H9 (cell line): ENCODE measurements around the gene MCU. TPM values are rescaled to one million over a fixed set of nuclear protein-coding genes. Genes with fewer than 3 reads are reported as not detected.

Source experiments
- DNase-seq: peaks from one replicate; pipeline ENCODE4 v3.0.0-alpha.2; 2017
- H2AFZ ChIP-seq: one replicate; pipeline ENCODE4 v1.6.1; 2013; ENCODE audit warnings: mild to moderate bottlenecking, low read length, control low read depth, moderate library complexity
- H2AK5ac ChIP-seq: 2 replicates; pipeline ENCODE4 v1.6.1; 2013; ENCODE audit warnings: low read length, control low read depth, mixed read lengths; ENCODE audit not compliant: insufficient read length
- H2BK120ac ChIP-seq: one replicate; pipeline ENCODE4 v1.6.1; 2013; ENCODE audit warnings: low read depth, mild to moderate bottlenecking, low read length, control low read depth, inconsistent platforms; ENCODE audit not compliant: poor library complexity, severe bottlenecking
- H2BK12ac ChIP-seq: 2 replicates; pipeline ENCODE4 v1.6.1; 2013; ENCODE audit warnings: low read length, control low read depth, mixed read lengths, low read depth; ENCODE audit not compliant: insufficient read length
- H2BK15ac ChIP-seq: 2 replicates; pipeline ENCODE4 v1.6.1; 2013; ENCODE audit warnings: low read depth, low read length, control low read depth
- H2BK20ac ChIP-seq: one replicate; pipeline ENCODE4 v1.6.1; 2013; ENCODE audit warnings: low read depth, mild to moderate bottlenecking, low read length, control low read depth, inconsistent platforms; ENCODE audit not compliant: poor library complexity, severe bottlenecking
- H2BK5ac ChIP-seq: 2 replicates; pipeline ENCODE4 v1.6.1; 2013; ENCODE audit warnings: low read length, control low read depth, mixed read lengths; ENCODE audit not compliant: insufficient read length
- H3K14ac ChIP-seq: 2 replicates; pipeline ENCODE4 v1.6.1; 2013; ENCODE audit warnings: low read length, control low read depth; ENCODE audit not compliant: insufficient read depth
- H3K18ac ChIP-seq: 2 replicates; pipeline ENCODE4 v1.6.1; 2013; ENCODE audit warnings: low read depth, mild to moderate bottlenecking, mixed read lengths, low read length, control low read depth; ENCODE audit not compliant: insufficient read length
- H3K23ac ChIP-seq: 2 replicates; pipeline ENCODE4 v1.6.1; 2013; ENCODE audit warnings: low read length, control low read depth, mixed read lengths, low read depth; ENCODE audit not compliant: insufficient read length
- H3K23me2 ChIP-seq: 2 replicates; pipeline ENCODE4 v1.6.1; 2013; ENCODE audit warnings: low read depth, mild to moderate bottlenecking, mixed read lengths, low read length, control low read depth; ENCODE audit not compliant: insufficient read length, poor library complexity, severe bottlenecking
- H3K27ac ChIP-seq: 2 replicates; pipeline ENCODE4 v1.5.1; 2013; ENCODE audit warnings: low read length, control low read depth, mixed read lengths, low read depth; ENCODE audit not compliant: insufficient read length
- H3K27me3 ChIP-seq: 2 replicates; pipeline ENCODE4 v1.6.1; 2013; ENCODE audit warnings: low read length, control low read depth, inconsistent platforms; ENCODE audit not compliant: insufficient read depth
- H3K4ac ChIP-seq: 2 replicates; pipeline ENCODE4 v1.6.1; 2013; ENCODE audit warnings: low read depth, mild to moderate bottlenecking, control low read depth, inconsistent platforms, low read length, moderate library complexity
- H3K4me1 ChIP-seq: 2 replicates; pipeline ENCODE4 v1.6.1; 2013; ENCODE audit warnings: low read length, control low read depth, inconsistent platforms; ENCODE audit not compliant: insufficient read depth
- H3K4me2 ChIP-seq: 2 replicates; pipeline ENCODE4 v1.6.1; 2013; ENCODE audit warnings: low read length, control low read depth, mixed read lengths; ENCODE audit not compliant: insufficient read length, insufficient read depth
- H3K56ac ChIP-seq: 2 replicates; pipeline ENCODE4 v1.6.1; 2013; ENCODE audit warnings: low read depth, mild to moderate bottlenecking, mixed read lengths, low read length, control low read depth; ENCODE audit not compliant: insufficient read length
- H3K79me1 ChIP-seq: 2 replicates; pipeline ENCODE4 v1.6.1; 2013; ENCODE audit warnings: low read depth, mild to moderate bottlenecking, moderate library complexity, low read length, control low read depth, inconsistent platforms; ENCODE audit not compliant: insufficient read depth, poor library complexity, severe bottlenecking
- H3K79me2 ChIP-seq: 2 replicates; pipeline ENCODE4 v1.6.1; 2013; ENCODE audit warnings: low read length, control low read depth, inconsistent platforms; ENCODE audit not compliant: insufficient read depth
- H3K9ac ChIP-seq: 2 replicates; pipeline ENCODE4 v1.6.1; 2013; ENCODE audit warnings: low read length, control low read depth, mixed read lengths; ENCODE audit not compliant: insufficient read length; ENCODE audit errors: extremely low read depth
- H3K9me3 ChIP-seq: one replicate; pipeline ENCODE4 v1.6.1; 2013; ENCODE audit warnings: low read depth, low read length, inconsistent platforms; ENCODE audit not compliant: control insufficient read depth
- H3T11ph ChIP-seq: one replicate; pipeline ENCODE4 v1.6.1; 2013; ENCODE audit warnings: mild to moderate bottlenecking, low read length, control low read depth, inconsistent platforms
- H4K20me1 ChIP-seq: one replicate; pipeline ENCODE4 v1.6.1; 2013; ENCODE audit not compliant: control insufficient read depth, insufficient read length, insufficient read depth
- H4K5ac ChIP-seq: 2 replicates; pipeline ENCODE4 v1.6.1; 2013; ENCODE audit warnings: low read depth, mild to moderate bottlenecking, mixed read lengths, low read length, control low read depth; ENCODE audit not compliant: insufficient read length
- H4K8ac ChIP-seq: replicated peaks from 2 replicates; pipeline ENCODE4 v1.6.1; 2013; ENCODE audit warnings: low read length, control low read depth, mixed read lengths, low read depth; ENCODE audit not compliant: insufficient read length
- H4K91ac ChIP-seq: 2 replicates; pipeline ENCODE4 v1.6.1; 2013; ENCODE audit warnings: low read depth, mild to moderate bottlenecking, moderate library complexity, mixed read lengths, low read length, control low read depth; ENCODE audit not compliant: insufficient read length
- H3K27ac Mint-ChIP-seq, 3 experiments: 2 replicates in 2 of 3; 3 replicates in 1 of 3; pipeline ENCODE4 v1.8.0; 2020 to 2021; ENCODE audit warnings: mixed read lengths in 3 of 3, mild to moderate bottlenecking in 1 of 3, moderate library complexity in 1 of 3
- H3K27me3 Mint-ChIP-seq: 2 replicates; pipeline ENCODE4 v1.8.0; 2021; ENCODE audit warnings: low read depth, mild to moderate bottlenecking, moderate library complexity, mixed read lengths
- H3K36me3 Mint-ChIP-seq, 3 experiments: 2 replicates in 2 of 3; 3 replicates in 1 of 3; pipeline ENCODE4 v1.8.0; 2020 to 2021; ENCODE audit warnings: low read depth in 3 of 3, mixed read lengths in 3 of 3; ENCODE audit not compliant: insufficient read depth in 1 of 3
- H3K4me1 Mint-ChIP-seq, 2 experiments: 2 replicates each; pipeline ENCODE4 v1.8.0; 2020; ENCODE audit warnings: mixed read lengths in 2 of 2
- H3K4me3 Mint-ChIP-seq, 2 experiments: 2 replicates in 1 of 2; 3 replicates in 1 of 2; pipeline ENCODE4 v1.8.0; 2020 to 2021; ENCODE audit warnings: mild to moderate bottlenecking in 2 of 2, mixed read lengths in 2 of 2, moderate library complexity in 1 of 2
- H3K9me3 Mint-ChIP-seq, 2 experiments: 2 replicates in 1 of 2; 3 replicates in 1 of 2; pipeline ENCODE4 v1.8.0; 2020; ENCODE audit warnings: mild to moderate bottlenecking in 2 of 2, mixed read lengths in 2 of 2, moderate library complexity in 1 of 2
- WGBS: extraction: QIAGEN DNeasy Blood & Tissue Kit; methylation state at CpG from one replicate; pipeline ENCODE4 v1.1.7; 2013; ENCODE audit warnings: missing lambda C conversion rate, low lambda C conversion rate, mixed read lengths; ENCODE audit not compliant: insufficient read length; ENCODE audit errors: extremely low coverage; 5-methylcytosine and 5-hydroxymethylcytosine counted together
- total RNA-seq: library from RNA; stranded (reverse); gene quantifications from 2 replicates; pipeline ENCODE4 v1.2.1, GENCODE V29; 2021
- TF ChIP-seq, protein P1 (sequence below): fragments of 200-600 bp; sonication (generic); conservative IDR thresholded peaks from 3 replicates; pipeline ENCODE4 v1.8.0; 2021; ENCODE audit warnings: antibody characterized with exemption, mild to moderate bottlenecking

The MCU gene
- total RNA-seq, 1 experiment from 2014 or later, result 36.6 TPM

DNA sequence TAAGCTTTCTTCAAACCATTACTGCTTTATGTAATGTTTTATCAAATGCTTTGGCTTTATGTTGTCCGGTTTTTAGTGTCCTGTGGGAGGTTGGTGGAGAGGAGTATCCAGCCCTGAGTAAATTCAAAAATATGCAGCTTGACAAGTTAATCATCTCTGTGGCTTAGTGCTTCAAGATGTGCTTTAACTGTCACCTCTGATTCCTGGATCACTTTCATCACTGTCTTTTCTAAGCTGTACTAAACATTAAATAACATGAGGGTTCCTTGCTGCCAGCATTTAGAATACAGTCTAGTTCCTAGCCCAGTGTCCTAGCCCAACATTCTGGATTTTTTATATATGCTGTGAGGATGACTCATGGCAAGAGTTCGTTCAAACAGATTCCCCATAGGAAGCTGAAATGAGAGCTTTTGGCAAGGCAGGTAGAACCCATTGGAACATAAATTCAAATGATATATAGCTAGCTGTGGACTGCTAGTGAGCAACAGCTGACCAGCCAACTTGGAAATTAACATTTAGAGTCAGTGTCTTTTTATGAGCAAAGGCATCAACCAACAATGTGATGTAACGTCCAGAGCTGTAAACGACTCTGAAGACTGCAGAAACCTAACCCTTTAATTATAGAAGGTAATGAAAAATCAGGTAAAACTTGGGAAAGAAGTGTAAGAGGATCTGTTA is 120.9 kb downstream of the MCU start:
- TF ChIP-seq, protein P1, sequence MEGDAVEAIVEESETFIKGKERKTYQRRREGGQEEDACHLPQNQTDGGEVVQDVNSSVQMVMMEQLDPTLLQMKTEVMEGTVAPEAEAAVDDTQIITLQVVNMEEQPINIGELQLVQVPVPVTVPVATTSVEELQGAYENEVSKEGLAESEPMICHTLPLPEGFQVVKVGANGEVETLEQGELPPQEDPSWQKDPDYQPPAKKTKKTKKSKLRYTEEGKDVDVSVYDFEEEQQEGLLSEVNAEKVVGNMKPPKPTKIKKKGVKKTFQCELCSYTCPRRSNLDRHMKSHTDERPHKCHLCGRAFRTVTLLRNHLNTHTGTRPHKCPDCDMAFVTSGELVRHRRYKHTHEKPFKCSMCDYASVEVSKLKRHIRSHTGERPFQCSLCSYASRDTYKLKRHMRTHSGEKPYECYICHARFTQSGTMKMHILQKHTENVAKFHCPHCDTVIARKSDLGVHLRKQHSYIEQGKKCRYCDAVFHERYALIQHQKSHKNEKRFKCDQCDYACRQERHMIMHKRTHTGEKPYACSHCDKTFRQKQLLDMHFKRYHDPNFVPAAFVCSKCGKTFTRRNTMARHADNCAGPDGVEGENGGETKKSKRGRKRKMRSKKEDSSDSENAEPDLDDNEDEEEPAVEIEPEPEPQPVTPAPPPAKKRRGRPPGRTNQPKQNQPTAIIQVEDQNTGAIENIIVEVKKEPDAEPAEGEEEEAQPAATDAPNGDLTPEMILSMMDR, result no peak
- Mint-ChIP-seq H3K36me3 (peaks cover 0 to 2% (median 0%) of the 10 kb centered on the region in 3 experiments; a peak in 2 of 7 replicates), H3K4me3 (no peak overlapping the region)

More for the DNA sequence above, 120.9 kb downstream of the MCU start:
- no peak overlapping the region for H3K9ac ChIP-seq
- no peaks in the 10 kb centered on the region; the same call in 1 of the 2 replicates for H3K79me2 ChIP-seq
- no peak overlapping the region for H4K91ac ChIP-seq
- no peak overlapping the region for H2BK15ac ChIP-seq
- no peak overlapping the region for H2BK120ac ChIP-seq
- peak overlapping the region in 1 of 3 experiments; percentile 27; a peak in 2 of 7 replicates for H3K27ac Mint-ChIP-seq
- no peak overlapping the region for H2BK20ac ChIP-seq
- H4K20me1 ChIP-seq, result no peaks in the 10 kb centered on the region
- no peak overlapping the region for H4K8ac ChIP-seq
- H3K23ac ChIP-seq, result no peak overlapping the region
- no peaks in the 10 kb centered on the region for H3K23me2 ChIP-seq
- peaks cover 20 to 27% of the 10 kb centered on the region in 2 experiments for H3K4me1 Mint-ChIP-seq
- no CpG with 5 or more reads among the region's 4 CpGs for WGBS
- H3K4ac ChIP-seq, result no peak overlapping the region
- no peaks in the 10 kb centered on the region for H3K27me3 Mint-ChIP-seq
- H4K5ac ChIP-seq, result no peak overlapping the region
- no peaks in the 10 kb centered on the region for H3K79me1 ChIP-seq
- H2BK5ac ChIP-seq, result no peak overlapping the region
- H3K27me3 ChIP-seq, result no peaks in the 10 kb centered on the region
- no peak overlapping the region for H3K4me2 ChIP-seq
- no peak overlapping the region for H3K56ac ChIP-seq
- no peak for DNase-seq
- no peak overlapping the region for H3K27ac ChIP-seq
- H2AK5ac ChIP-seq, result no peak overlapping the region
- H3K9me3 ChIP-seq, result no peaks in the 10 kb centered on the region
- H3K14ac ChIP-seq, result no peak overlapping the region
- no peaks in the 10 kb centered on the region for H3K9me3 Mint-ChIP-seq
- H2AFZ ChIP-seq, result no peak overlapping the region
- H2BK12ac ChIP-seq, result no peak overlapping the region
- H3T11ph ChIP-seq, result no peak overlapping the region
- H3K18ac ChIP-seq, result no peak overlapping the region
- no peaks in the 10 kb centered on the region for H3K4me1 ChIP-seq
